Thyroid gland (tissue), 4 donors: ENCODE data around the gene OAS3.

Source experiments
- CTCF ChIP-seq, 6 experiments: fragments of 200-600 bp in 3 of 6; fragments of 450-650 bp in 3 of 6; sonication (generic) in 3 of 6; IDR thresholded peaks; one replicate each; pipeline ENCODE4 v1.5.1; 2016 to 2019; ENCODE audit warnings: antibody characterized with exemption in 6 of 6, mild to moderate bottlenecking in 2 of 6, inconsistent platforms in 1 of 6, moderate library complexity in 1 of 6
- POLR2A ChIP-seq, 2 donors: fragments of 450-650 bp; IDR thresholded peaks; one replicate each; pipeline ENCODE4 v1.6.1; 2017; ENCODE audit warnings: antibody characterized with exemption in 2 of 2, mild to moderate bottlenecking in 2 of 2, moderate library complexity in 1 of 2

DNA sequence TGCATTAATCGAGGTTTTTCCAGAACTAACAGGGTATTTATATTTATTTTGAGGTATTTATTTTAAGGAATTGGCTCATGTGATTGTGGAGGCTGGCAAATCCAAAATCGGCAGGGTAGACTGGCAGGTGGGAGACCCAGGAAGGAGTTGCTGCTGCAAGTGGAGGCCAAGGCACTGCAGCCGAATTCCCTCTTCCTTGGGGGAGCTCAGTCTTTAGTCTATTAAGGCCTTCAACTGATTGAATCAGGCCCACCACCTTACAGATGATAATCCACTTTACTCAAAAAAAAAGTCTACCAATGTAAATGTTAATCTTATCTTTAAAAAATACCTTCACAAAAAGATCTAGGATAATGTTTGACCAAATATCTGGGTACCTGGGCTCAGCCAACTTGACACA is 38.9 kb downstream of the OAS3 start:
- TF ChIP-seq CTCF (IDR thresholded peaks at IDR 0.05) (no peak), POLR2A (IDR thresholded peaks at IDR 0.05) (no peak)
